Activated CD4-positive, CD25-positive, alpha-beta regulatory T cell treated with anti-CD3 and anti-CD28 coated beads, Interleukin-2, amount 50 U/mL, for 16 hours (primary cell): ENCODE measurements around the gene TRDN.
"Not testable (repeated sequence)": the region's sequence is repeated elsewhere in the genome, so short reads cannot be mapped to it uniquely, and the experiment has no call there.

Experiments used
- DNase-seq: peaks from one replicate; pipeline ENCODE4 v3.0.0-alpha.2; 2020; ENCODE audit warnings: low read depth, low spot score

Gene TRDN

DNA sequence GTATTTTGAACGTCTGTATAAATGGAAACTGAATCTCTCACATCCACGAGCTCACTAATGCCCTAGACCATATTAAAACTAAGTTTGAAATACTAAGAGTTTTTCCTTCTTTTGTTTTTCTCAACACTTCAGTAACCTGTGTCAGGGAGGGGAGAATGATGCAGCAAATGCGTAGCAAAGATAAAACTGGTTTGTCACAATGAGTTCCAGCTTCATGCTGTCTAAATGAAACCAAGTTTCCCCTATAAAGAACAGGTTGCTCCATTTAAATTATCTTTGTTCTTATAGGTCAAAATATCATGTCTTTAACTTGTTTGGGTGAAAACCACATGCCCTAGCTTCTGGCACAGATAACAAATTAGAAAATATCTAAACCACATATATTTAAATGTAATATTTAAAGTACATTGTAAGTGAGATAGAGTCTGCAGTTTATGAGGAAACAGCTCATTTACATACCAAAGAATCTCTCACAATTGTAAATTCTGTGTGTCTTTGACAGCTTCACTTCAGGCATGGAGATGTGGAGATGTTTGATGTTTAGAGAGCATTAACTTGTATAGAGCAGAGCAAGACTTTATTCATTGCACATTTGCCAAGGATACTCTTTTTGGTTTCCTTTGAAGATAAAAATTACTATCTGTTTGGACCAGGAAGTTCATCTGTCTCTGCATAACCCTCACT is 7.3 kb downstream of the TRDN start:
- no peak for DNase-seq

DNA sequence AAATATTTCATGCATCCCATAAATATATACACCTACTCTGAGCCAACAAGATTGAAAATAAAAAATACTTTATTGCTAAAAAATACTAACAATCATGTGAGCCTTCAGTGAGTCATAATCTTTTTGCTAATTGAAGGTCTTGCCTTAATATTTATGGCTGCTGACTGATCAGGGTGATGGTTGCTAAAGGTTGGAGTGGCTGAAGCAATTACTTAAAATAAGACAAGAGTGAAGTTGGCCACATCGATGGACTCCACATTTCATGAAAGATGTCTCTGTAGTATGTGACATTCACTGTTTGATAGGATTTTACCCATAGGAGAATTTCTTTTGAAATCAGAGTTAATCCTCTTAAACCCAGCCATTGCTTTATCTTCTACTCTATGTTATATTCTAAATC is 11.1 kb downstream of the TRDN start:
- DNase-seq: no peak

DNA sequence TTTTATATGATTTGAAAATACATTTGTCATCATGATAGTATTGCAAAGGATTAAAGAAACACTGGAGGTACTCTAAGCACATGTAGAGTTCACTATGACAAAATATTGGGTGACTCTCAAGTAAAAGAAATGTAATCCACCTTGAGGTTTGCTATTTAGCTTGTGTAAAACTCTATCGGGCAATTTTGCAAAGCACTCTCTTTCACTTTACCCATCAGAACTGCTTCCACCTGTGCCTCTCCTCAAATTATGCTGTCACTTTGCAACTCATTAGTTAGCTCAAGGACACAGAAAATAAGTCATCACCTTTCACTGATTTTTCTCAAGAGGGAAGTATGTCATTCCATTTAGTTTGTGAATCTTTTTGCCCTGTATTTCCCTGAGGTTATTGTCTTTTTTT is 14.0 kb downstream of the TRDN start:
- DNase-seq: no peak

DNA sequence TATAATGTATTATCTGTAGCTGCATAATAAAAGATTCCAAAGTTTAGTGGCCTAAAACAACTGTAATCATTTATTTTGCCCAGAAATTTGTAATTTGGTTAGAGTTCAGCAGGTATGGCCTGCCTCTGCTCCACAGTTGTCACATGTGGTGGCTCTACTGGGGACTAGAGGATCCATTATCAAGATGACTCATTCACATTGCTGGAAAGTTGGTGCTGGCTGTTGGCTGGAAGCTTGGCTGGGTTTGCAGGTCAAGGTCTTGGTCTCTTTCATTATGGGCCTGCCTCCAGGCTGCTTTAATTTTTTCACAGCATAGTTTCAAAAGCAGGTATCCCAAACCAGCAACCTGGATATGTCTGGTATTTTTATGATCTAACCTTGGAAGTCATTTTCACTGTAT is 17.6 kb downstream of the TRDN start:
- DNase-seq: no peak

DNA sequence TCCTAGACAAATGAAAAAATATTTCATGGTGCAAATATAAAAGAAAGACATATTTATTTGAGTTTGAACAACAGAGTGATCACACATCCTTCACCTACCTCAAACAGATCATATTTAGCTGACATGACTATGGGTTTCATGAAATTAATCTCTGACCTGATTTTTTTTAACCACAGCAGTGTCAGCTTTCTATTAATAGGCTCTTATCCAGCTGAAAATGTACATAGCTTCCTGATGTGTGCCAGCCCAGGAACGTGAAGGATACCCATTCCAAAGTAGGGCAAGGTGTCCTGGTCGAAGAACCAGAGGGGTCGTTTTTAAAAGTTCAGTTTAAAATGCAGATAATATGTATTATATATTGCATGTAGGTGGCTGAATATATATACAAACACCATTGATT is 19.8 kb downstream of the TRDN start:
- DNase-seq: no peak

DNA sequence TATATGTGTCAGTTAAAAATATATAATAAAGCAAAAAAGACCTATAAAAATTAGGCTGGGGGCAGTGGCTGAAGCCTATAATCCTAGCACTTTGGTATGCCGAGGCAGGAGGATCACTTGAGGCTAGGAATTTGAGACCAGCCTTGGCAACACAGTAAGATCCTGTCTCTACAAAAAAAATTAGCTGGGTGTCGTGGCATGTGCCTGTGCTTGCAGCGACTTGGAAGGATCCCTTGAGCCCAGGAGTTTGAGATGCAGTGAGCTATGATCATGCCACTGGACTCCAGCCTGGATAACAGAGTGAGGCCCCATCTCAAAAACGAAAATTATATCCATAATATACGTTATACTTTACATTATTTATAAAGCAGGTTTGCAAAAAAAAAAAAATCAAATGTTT is 20.7 kb downstream of the TRDN start:
- DNase-seq: no peak

DNA sequence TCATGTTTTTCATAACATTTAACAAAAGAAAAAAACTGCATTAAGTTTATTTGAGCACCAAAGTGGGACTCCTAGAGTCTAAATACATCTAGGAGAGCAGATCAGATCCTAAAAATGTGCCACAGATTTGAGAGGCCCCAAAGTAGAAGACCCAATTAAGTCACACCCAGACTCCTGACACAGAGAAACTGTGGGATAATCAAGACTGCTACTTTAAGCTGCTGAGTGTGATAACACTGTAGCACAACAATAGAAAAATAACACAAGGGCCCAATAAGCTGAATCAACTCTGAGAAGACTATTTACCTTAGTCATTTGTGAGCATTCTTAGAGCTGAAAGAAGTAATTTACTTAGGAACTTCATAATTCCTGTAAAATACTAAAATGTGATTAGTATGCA is 26.0 kb downstream of the TRDN start:
- no peak for DNase-seq

DNA sequence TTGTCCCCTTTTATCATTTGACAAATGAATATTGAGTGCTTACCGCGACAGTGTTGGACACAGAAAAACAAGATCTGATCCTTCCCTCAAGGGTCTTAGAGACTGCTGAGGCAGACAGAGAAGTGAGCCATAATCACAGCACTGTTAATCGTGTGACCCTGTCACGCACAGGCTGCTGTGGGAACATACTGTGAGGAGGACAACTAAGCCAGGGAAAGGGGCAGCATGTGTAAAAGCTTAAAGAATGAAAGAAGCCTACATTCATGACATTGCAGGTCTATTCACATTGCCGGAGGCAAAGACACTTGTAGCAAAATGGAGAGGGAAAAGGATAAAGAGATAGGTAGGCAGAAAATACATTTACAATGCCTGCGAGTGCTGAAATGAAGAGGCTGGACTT is 32.7 kb downstream of the TRDN start:
- no peak for DNase-seq

DNA sequence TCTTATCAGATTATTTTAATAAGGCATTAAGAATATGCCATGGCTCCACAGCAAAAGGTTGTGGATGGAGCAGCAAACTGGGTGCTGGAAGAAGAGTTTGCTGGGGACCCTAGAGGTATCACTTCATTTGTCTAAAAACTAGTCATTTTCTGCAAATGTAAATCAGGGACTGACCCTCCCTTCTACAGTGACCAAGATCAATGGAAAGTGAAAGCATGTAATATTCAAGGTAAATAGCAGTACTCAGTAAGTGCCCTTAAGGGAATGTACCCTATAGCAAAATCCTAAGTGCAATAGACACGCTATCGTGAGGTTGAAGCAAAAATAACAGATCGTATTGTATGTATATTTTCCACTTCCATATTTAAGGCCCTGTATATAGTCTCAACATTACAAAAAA is 38.7 kb downstream of the TRDN start:
- DNase-seq: no peak

DNA sequence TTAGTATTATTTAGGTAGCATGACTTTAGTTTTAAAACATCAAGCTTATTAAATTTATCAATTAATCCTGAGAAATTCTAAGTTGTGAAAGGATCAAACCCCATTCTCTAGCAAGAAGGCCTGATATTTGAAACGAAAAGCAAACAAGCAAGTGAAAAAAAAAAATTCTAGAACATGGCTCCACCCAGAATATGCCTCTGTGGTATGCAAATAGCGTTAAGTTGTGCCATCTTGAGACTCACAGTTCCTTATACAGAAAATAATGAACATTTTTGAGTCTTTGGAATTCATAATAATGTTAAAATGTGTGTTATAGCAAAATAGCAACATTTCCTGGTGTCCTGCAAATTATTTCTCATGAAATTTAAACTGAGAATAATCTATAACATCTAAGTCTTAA is 42.0 kb downstream of the TRDN start:
- no peak for DNase-seq

DNA sequence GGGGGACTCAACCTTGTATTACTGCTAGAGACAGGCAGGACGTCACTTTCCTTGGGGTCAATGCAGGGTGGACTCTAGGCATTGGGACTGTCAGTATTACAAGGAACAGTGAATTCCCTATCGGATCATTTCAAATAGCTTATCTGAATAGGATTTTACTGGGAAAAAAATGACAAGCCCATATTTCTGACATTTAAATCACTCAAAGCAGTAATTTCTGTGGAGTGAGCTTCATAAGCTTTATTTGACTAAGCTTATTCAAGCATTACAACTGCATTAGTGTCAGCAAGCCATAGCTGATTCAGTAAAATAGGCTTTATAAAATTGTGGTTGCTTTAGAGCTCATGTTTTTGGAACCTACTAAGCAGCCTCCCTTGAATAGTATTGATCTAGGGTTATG is 44.3 kb downstream of the TRDN start:
- DNase-seq: no peak

DNA sequence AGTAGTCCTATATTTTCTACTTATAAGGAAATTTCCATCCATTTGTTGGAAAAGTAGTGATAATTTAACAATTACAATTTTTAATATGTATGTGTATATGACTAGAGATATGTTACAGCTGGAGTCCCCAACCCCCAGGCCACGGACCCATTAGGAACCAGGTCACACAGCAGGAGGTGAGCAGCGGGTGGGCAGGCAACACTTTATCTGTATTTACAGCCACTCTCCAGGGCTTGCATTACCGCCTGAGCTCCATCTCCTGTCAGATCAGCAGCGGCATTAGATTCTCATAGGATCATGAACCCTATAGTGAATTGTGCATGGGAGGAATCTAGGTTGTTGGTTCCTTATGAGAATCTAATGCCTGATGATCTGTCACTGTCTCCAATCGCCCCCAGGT is 46.8 kb downstream of the TRDN start:
- no peak for DNase-seq

DNA sequence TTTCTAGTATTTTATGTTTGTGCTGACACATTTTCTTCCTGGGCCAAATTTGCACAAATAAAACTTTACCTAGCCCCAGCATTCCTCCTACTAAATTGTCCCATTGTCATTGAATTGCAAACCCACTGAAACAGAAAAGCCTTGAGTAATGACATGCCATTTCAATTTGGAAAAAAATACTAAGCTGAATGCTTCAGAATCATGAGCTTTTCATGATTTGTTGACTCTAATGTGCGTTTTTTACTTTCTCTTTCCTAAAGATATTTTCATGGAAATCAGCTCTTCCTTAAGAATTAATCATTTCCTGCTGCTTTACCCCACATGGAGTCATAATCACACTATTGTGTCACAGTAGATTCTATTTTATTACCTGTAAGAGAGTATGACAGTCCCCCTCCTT is 47.4 kb downstream of the TRDN start:
- no peak for DNase-seq

DNA sequence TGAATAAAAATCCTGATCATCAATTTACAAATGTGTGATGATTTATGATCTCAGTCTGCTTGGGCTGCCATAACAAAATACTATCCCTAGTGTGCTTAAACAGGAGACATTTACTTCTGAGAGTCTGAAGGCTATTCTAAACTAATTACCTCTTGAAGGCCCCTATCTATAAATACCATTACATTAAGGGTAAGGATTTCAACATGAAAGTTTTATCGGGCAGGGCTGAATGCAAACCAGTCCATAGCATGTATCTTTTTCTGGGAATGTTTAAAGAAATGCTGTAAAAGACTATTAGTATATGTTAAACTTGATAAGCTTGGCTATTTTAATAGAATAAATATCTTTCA is 48.2 kb downstream of the TRDN start:
- no peak for DNase-seq

DNA sequence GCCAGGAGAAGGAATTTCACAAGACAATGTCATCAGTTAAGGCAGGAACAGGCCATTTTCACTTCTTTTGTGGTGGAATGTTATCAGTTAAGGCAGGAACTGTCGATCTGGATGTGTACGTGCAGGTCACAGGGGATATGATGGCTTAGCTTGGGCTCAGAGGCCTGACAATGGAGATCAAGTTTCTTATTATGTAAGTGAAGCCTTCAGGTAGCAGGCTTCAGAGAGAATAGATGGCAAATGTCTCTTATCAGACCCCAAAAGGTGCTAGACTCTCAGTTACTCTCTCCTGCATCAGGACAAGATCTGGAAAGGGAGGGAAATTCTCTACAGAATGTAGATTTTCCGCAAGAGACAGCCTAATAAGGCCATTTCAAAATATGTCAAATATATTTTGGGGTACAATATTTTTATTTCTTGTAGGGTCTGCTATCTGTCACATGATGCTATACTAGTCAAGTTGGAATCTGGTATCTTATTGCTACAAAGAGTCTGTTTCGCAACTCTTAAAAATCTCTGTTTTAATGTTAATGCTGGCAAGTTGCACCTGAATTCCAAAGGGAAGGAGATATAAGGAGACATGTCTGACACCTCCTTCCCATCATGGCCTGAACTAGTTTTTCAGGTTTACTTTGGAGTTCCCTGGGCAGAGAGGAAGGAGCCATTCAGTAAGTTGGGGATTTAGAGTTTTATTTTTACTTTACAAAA is 48.8 kb downstream of the TRDN start:
- no peak for DNase-seq

DNA sequence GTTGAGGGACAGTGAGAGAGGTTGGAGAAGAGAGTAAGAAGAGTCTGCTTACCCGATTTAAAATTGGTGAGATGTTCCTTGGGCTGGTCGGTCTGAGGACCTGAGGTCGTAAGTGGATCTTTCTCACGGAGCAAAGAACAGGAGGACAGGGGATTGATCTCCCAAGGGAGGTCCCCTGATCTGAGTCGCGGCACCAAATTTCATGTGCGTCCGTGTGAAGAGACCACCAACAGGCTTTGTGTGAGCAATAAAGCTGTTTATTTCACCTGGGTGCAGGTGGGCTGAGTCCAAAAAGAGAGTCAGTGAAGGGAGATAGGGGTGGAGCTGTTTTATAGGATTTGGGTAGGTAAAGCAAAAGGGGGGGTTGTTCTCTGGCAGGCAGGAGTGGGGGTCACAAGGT is 49.3 kb downstream of the TRDN start:
- not testable (repeated sequence) for DNase-seq

DNA sequence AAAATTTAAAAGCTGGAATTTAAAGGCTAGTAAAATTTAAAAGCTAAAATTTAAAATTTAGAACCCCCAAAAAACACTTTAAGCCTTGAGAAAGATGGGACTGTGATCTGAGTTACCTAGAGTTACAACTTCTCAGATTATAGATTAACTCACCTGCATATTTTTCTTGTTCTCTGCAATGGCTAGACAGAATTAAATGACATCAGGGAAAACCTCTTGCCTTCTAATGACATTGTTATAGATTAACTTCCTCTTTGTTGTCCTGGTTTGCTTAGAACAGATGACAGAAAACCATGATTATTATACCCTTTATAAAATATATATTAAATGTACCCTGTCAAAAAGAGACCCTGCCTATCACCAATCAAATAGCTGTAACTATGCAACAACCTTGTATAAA is 56.4 kb downstream of the TRDN start:
- DNase-seq: no peak

DNA sequence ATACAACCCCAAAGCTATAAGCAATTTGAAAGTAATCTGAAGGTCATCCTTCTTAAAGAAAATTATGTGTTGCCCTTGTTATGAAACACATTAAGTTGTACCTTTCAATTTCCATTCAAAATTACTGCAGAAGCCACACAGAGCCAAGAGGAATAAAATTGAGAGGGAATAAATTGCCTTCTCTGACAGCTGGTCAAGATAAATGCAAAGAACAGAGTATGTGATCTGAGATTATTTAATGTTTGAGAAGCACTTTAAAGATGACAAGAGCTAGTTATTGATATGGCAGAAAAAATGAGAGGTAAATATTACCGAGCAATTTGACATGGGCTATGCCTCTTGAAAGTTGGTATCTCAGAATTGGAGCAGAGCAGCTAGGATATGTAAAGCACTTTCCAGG is 61.6 kb downstream of the TRDN start:
- no peak for DNase-seq

DNA sequence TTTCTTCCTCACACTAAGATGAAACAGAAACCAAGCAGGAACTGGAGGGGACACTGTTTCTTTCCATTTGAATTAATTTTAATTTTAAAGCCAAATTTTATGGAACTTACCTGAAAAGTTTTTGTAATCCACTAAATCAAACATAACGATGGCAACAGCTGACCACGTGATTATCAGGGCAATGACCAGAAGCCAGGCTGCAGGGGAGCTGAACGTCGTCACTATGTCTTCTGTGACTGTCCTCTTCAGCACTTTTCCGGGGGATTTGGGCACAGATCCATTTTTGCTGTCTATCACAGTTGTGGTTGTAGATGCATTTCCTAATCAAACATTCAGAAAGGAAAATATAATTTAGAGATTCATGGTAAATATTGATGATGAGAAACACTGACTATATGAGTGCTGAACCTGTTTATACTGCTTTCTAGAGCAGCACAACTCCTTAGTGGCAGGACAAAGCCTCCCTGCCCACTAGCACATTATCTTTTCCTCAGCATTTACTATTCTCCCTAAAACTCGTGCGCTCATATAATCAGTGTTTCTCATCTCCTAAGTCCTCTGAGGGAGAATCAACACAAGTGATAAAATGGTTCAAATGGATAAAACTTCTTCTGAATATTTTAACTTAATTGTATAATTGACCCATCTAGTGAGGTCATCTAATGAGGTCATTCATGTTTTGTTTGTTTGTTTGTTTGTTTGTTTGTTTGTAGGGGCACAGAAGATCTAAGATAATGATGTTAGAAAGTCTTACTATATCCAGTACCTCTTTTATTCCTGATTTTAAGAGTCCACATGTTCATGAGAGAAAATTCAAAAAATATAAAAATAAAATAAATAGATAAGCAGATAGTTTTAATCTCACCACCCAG is 65.7 kb downstream of the TRDN start:
- DNase-seq: no peak

DNA sequence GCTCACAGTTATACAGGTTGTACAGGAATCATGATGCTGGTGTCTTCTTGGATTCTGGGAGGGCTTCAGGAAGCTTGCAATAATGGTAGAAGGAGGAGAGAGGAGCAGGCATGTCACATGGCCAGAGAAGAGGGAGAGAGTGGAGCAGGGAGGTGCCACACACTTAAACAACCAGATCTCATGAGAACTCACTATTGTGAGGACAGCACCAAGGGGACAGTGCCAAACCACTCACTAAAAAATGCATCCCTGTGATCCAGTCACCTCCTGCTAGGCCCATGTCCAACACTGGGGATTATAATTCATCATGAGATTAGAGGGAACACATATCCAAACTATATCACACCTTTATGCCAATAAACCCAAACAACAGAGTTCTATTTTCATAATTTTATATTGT is 67.2 kb downstream of the TRDN start:
- DNase-seq: no peak

DNA sequence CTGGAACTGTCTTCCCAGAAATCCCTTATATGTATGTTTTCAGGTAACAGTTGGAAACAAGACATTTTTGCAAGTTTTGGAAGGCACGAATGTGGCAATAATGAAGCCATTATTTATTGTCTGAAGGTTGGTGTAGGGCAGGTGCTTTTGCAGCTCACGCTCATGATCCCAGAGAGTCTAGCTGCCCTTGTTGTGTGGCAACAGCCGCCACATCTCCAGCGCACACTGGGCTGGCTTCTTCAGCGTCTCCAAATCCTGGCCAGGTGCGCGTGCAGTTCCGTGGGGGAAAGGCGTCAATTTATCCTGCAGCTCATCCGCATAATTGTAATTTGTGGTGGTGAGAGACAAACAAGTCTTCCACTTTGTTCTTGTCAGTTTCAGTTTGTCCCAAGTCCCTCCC is 71.2 kb downstream of the TRDN start:
- DNase-seq: no peak

DNA sequence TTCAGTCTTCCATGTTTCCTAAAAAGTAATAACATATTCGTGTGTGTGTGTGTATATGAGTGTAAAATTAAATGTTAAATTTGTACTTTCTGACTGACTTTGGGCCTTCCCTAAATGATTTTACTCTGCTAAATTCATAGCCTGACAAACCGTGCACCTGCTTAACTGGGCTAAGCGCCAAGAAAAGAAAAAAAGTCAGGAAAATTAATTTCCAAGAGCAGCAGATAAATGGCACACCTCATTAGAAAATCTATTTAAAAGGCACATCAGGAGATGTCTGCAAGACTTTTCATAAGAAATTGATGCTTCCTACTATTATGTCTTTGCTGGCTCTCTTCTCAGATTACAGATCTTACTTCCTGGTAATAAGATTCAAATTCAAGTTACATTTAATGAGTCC is 72.4 kb downstream of the TRDN start:
- no peak for DNase-seq

DNA sequence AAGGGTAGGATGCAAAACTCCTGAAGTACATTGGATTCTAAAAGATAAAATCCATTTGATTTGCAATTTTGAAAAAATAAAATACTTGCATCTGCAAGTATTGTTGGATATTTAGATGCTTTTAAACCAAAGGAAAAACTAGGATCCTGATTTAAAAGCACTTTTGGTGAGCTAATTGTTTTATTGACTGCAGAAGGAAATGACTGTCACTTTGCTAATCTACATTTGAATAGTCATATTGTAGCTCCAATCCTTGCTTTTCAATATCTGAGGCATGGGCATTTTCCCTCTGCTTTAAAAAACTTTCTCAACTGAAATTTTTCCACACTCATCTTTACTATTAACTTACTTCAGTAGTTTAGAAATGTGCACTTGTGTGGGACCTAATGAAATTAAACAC is 74.1 kb downstream of the TRDN start:
- no peak for DNase-seq
